MCF 10A (cell line): Measurements from ENCODE around the gene PIP5K1A. TPM values are rescaled to one million over a fixed set of nuclear protein-coding genes. Genes with fewer than 3 reads are reported as not detected.
A peak's percentile ranks its signal among the peaks of the same experiment; 100 is the strongest.

ENCODE experiments used
- BruUV-seq: library from RNA; stranded (reverse); fragments of 400-500 nt; replicated peaks from 2 replicates; lab custom pipeline; 2021; lab: Mats Ljungman, UMichigan
- CTCF ChIA-PET: fragments of 300-600 bp; sonication (Branson Sonifier 250); formaldehyde crosslinking; extraction: SDS; loops from one replicate; lab custom pipeline; 2021; ENCODE audit warnings: antibody characterized with exemption, inconsistent platforms; lab: Yijun Ruan, JAX
- POLR2A ChIA-PET: fragments of 300-600, 350-650 bp; sonication (Branson Sonifier 250); formaldehyde crosslinking; extraction: SDS; loops from one replicate; lab custom pipeline; 2020; ENCODE audit warnings: antibody characterized with exemption, inconsistent platforms; lab: Yijun Ruan, JAX
- DNase-seq: peaks from one replicate; pipeline ENCODE4 v3.0.0-alpha.2; 2018; ENCODE audit not compliant: unreplicated experiment
- H3K27ac Mint-ChIP-seq: one replicate; pipeline ENCODE4 v1.8.0; 2022; ENCODE audit warnings: mild to moderate bottlenecking, low read depth, mixed read lengths; ENCODE audit not compliant: unreplicated experiment
- H3K27me3 Mint-ChIP-seq: one replicate; pipeline ENCODE4 v1.8.0; 2022; ENCODE audit warnings: mixed read lengths; ENCODE audit not compliant: insufficient read depth, unreplicated experiment
- H3K36me3 Mint-ChIP-seq: one replicate; pipeline ENCODE4 v1.8.0; 2022; ENCODE audit warnings: mild to moderate bottlenecking, moderate library complexity, mixed read lengths; ENCODE audit not compliant: insufficient read depth, unreplicated experiment
- H3K4me1 Mint-ChIP-seq: one replicate; pipeline ENCODE4 v1.8.0; 2022; ENCODE audit warnings: mixed read lengths; ENCODE audit not compliant: insufficient read depth, unreplicated experiment
- H3K4me3 Mint-ChIP-seq: one replicate; pipeline ENCODE4 v1.8.0; 2022; ENCODE audit warnings: mild to moderate bottlenecking, moderate library complexity, mixed read lengths; ENCODE audit not compliant: unreplicated experiment
- H3K9me3 Mint-ChIP-seq: one replicate; pipeline ENCODE4 v1.8.0; 2022; ENCODE audit warnings: mixed read lengths; ENCODE audit not compliant: unreplicated experiment
- intact Hi-C: fragments of 100-400 bp; cut with micrococcal nuclease; formaldehyde crosslinking; loops from 2 replicates; pipeline ENCODE4 v1.14.1; 2022
- total RNA-seq: library from RNA; stranded (reverse); gene quantifications from 2 replicates; pipeline ENCODE4 v1.2.3, GENCODE V29; 2022
- TF ChIP-seq, protein P1 (sequence below): fragments of 200-600 bp; IDR thresholded peaks from one replicate; pipeline ENCODE4 v1.8.0; 2022; ENCODE audit warnings: antibody characterized with exemption, mild to moderate bottlenecking; ENCODE audit not compliant: unreplicated experiment

The PIP5K1A gene
- total RNA-seq, 1 experiment from 2014 or later, result 163 TPM

GRCh38 chr1:151213560-151213959, 15.2 kb downstream of the PIP5K1A start:
- H3K36me3 Mint-ChIP-seq, result peaks cover 95% of the 10 kb centered on the region
- no TSS peak for BruUV-seq
- ChIA-PET POLR2A (interaction anchor here (1.2 kb wide), 1 partner anchor 14 kb away, joined by 3 read pairs; no protein-coding TSS in a partner anchor), CTCF (interaction anchor here (1.0 to 2.8 kb wide), 4 partner anchors 10 to 38 kb away, joined by 3 to 6 read pairs (median 3); no protein-coding TSS in a partner anchor)
- H3K27ac Mint-ChIP-seq, result peak overlapping the region; percentile 33
- no peak for DNase-seq
- H3K27me3 Mint-ChIP-seq, result no peaks in the 10 kb centered on the region
- H3K4me3 Mint-ChIP-seq, result no peak overlapping the region
- intact Hi-C loops, result no loop called here
- peaks cover 12% of the 10 kb centered on the region for H3K4me1 Mint-ChIP-seq
- no peaks in the 10 kb centered on the region for H3K9me3 Mint-ChIP-seq
- TF ChIP-seq, protein P1, sequence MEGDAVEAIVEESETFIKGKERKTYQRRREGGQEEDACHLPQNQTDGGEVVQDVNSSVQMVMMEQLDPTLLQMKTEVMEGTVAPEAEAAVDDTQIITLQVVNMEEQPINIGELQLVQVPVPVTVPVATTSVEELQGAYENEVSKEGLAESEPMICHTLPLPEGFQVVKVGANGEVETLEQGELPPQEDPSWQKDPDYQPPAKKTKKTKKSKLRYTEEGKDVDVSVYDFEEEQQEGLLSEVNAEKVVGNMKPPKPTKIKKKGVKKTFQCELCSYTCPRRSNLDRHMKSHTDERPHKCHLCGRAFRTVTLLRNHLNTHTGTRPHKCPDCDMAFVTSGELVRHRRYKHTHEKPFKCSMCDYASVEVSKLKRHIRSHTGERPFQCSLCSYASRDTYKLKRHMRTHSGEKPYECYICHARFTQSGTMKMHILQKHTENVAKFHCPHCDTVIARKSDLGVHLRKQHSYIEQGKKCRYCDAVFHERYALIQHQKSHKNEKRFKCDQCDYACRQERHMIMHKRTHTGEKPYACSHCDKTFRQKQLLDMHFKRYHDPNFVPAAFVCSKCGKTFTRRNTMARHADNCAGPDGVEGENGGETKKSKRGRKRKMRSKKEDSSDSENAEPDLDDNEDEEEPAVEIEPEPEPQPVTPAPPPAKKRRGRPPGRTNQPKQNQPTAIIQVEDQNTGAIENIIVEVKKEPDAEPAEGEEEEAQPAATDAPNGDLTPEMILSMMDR, result no peak

DNA sequence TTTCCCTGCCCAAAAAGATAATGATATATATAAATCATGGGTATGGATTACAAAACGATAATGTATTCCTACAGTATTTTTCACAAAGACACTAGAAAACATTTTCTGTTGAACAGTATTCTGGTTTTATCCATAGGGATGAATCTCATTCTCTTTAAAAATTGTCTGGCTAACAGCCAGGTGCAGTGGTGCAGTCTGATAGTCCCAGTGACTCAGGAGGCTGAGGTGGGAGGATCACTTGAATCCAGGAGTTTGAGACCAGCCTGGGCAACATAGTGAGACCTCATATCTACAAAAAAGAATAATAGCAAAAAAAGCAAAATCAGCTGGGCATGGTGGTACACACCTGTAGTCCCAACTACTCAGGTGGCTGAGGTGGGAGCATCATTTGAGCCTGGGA, 23.3 kb downstream of the PIP5K1A start:
- H3K27ac Mint-ChIP-seq, result peak overlapping the region; percentile 43
- TSS peak; percentile 1 for BruUV-seq
- POLR2A ChIA-PET, result no interaction called here
- intact Hi-C loops, result no loop called here
- no peaks in the 10 kb centered on the region for H3K9me3 Mint-ChIP-seq
- TF ChIP-seq, protein P1, result no peak
- H3K4me1 Mint-ChIP-seq, result peaks cover 14% of the 10 kb centered on the region
- peaks cover 89% of the 10 kb centered on the region for H3K36me3 Mint-ChIP-seq
- peak; percentile 26 for DNase-seq
- no peaks in the 10 kb centered on the region for H3K27me3 Mint-ChIP-seq
- no peak overlapping the region for H3K4me3 Mint-ChIP-seq
- CTCF ChIA-PET, result interaction anchor here (0.6 to 1.4 kb wide), 3 partner anchors 30 to 119 kb away, joined by 3 read pairs; no protein-coding TSS in a partner anchor

GRCh38 chr1:151222130-151222529, 23.8 kb downstream of the PIP5K1A start:
- intact Hi-C loops, result no loop called here
- CTCF ChIA-PET, result interaction anchor here (0.7 to 1.4 kb wide), 4 partner anchors 30 to 206 kb away, joined by 3 to 5 read pairs (median 4); no protein-coding TSS in a partner anchor
- Mint-ChIP-seq H3K9me3 (no peaks in the 10 kb centered on the region), H3K4me3 (no peak overlapping the region), H3K4me1 (peaks cover 13% of the 10 kb centered on the region), H3K27me3 (no peaks in the 10 kb centered on the region), H3K36me3 (peaks cover 89% of the 10 kb centered on the region), H3K27ac (no peak overlapping the region)
- TF ChIP-seq, protein P1, result no peak
- DNase-seq, result no peak
- POLR2A ChIA-PET, result interaction anchor here (0.5 to 0.9 kb wide), 3 partner anchors 10 to 1334 kb away, joined by 3 to 4 read pairs (median 3); no protein-coding TSS in a partner anchor
- no TSS peak for BruUV-seq

- Mint-ChIP-seq H3K4me1 (peaks cover 12% of the 10 kb centered on the region), H3K27ac (no peak overlapping the region), H3K36me3 (peaks cover 100% of the 10 kb centered on the region), H3K4me3 (no peak overlapping the region), H3K27me3 (no peaks in the 10 kb centered on the region), H3K9me3 (no peaks in the 10 kb centered on the region)
- TF ChIP-seq, protein P1, result no peak
- POLR2A ChIA-PET, result interaction anchor here (0.7 to 1.2 kb wide), 3 partner anchors 10 to 132 kb away, joined by 3 to 4 read pairs (median 3); no protein-coding TSS in a partner anchor
- DNase-seq, result no peak
- intact Hi-C loops, result loop anchor here (5.0 kb wide), 1 partner anchor 33 kb away; no protein-coding TSS in a partner anchor
- CTCF ChIA-PET, result interaction anchor here (0.8 to 13.9 kb wide), 2 partner anchors 15 to 60 kb away, joined by 3 to 122 read pairs; partner anchors contain the start of genes PSMD4 and TMOD4
- no TSS peak for BruUV-seq
Measured at GRCh38 chr1:151235235-151235634, 36.9 kb downstream of the PIP5K1A start.
